Neural cell (in vitro differentiated cells): ENCODE results near the gene CAMK1D. TPM values are rescaled to one million over a fixed set of nuclear protein-coding genes. Genes with fewer than 3 reads are reported as not detected.

ENCODE experiments used
- H2AFZ ChIP-seq: fragments of 200-600, 300-800 bp; sonication (generic), shearing (Covaris generic); 2 replicates; pipeline ENCODE4 v1.6.0; 2014; ENCODE audit warnings: low read depth, mild to moderate bottlenecking, antibody characterized with exemption, low read length, moderate library complexity
- H3F3A ChIP-seq: fragments of 200-600 bp; shearing (Covaris generic); 2 replicates; pipeline ENCODE4 v1.6.1; 2016; ENCODE audit warnings: mild to moderate bottlenecking, moderate library complexity, mixed read lengths, antibody characterized with exemption, low read length; ENCODE audit not compliant: insufficient read depth, poor library complexity, severe bottlenecking
- H3K27ac ChIP-seq: fragments of 200-600, 300-800 bp; sonication (generic), shearing (Covaris generic); 2 replicates; pipeline ENCODE4 v1.5.1; 2014; ENCODE audit warnings: mild to moderate bottlenecking, low read length, moderate library complexity
- H3K27me3 ChIP-seq: fragments of 300-800, 200-600 bp; sonication (generic), shearing (Covaris generic); 2 replicates; pipeline ENCODE4 v1.6.0; 2014; ENCODE audit warnings: mild to moderate bottlenecking, low read depth, low read length, moderate library complexity; ENCODE audit not compliant: insufficient read depth
- H3K36me3 ChIP-seq: fragments of 300-800, 200-600 bp; sonication (generic), shearing (Covaris generic); 2 replicates; pipeline ENCODE4 v1.5.1; 2014; ENCODE audit warnings: mild to moderate bottlenecking, antibody characterized with exemption, low read length, moderate library complexity; ENCODE audit not compliant: insufficient read depth
- H3K4me2 ChIP-seq: fragments of 300-800, 200-600 bp; sonication (generic), shearing (Covaris generic); 2 replicates; pipeline ENCODE4 v1.6.0; 2014; ENCODE audit warnings: mild to moderate bottlenecking, low read length
- H3K4me3 ChIP-seq: fragments of 300-800, 200-600 bp; sonication (generic), shearing (Covaris generic); 2 replicates; pipeline ENCODE4 v1.5.1; 2014; ENCODE audit warnings: mild to moderate bottlenecking, low read length, moderate library complexity
- H3K79me2 ChIP-seq: fragments of 200-600 bp; shearing (Covaris generic); replicated peaks from 2 replicates; pipeline ENCODE4 v1.6.0; 2014; ENCODE audit warnings: mild to moderate bottlenecking, low read length, moderate library complexity; ENCODE audit not compliant: insufficient read depth
- H3K9ac ChIP-seq: fragments of 300-800, 200-600 bp; sonication (generic), shearing (Covaris generic); 2 replicates; pipeline ENCODE4 v1.6.1; 2016; ENCODE audit warnings: mild to moderate bottlenecking, low read length, mixed read lengths
- H3K9me2 ChIP-seq: fragments of 200-600 bp; shearing (Covaris generic); 2 replicates; pipeline ENCODE4 v1.6.1; 2016; ENCODE audit warnings: mild to moderate bottlenecking, low read length, mixed read lengths; ENCODE audit not compliant: insufficient read depth
- H3K9me3 ChIP-seq: fragments of 200-600, 300-800 bp; sonication (generic), shearing (Covaris generic); 2 replicates; pipeline ENCODE4 v1.6.1; 2016; ENCODE audit warnings: mild to moderate bottlenecking, mixed run types, low read length, moderate library complexity, mixed read lengths
- H4K20me1 ChIP-seq: fragments of 200-600 bp; shearing (Covaris generic); 2 replicates; pipeline ENCODE4 v1.6.1; 2016; ENCODE audit warnings: mild to moderate bottlenecking, mixed run types; ENCODE audit not compliant: insufficient read depth
- EP300 ChIP-seq: fragments of 450-650 bp; conservative IDR thresholded peaks from 2 replicates; pipeline ENCODE4 v1.6.1; 2014; ENCODE audit warnings: antibody characterized with exemption, mild to moderate bottlenecking, moderate library complexity; ENCODE audit not compliant: poor library complexity, severe bottlenecking
- EZH2 ChIP-seq: fragments of 200-600, 300-800 bp; shearing (Covaris generic), sonication (generic); IDR thresholded peaks from 2 replicates; pipeline ENCODE4 v1.6.1; 2014; ENCODE audit warnings: antibody characterized with exemption, low read length, borderline replicate concordance, mild to moderate bottlenecking; ENCODE audit not compliant: insufficient read depth, poor library complexity, severe bottlenecking
- MXI1 ChIP-seq: fragments of 450-650 bp; conservative IDR thresholded peaks from 2 replicates; pipeline ENCODE4 v1.6.1; 2014; ENCODE audit warnings: antibody characterized with exemption, mild to moderate bottlenecking; ENCODE audit not compliant: poor library complexity, severe bottlenecking
- POLR2AphosphoS5 ChIP-seq: IDR thresholded peaks from 2 replicates; pipeline ENCODE4 v1.6.1; 2012
- RAD21 ChIP-seq: fragments of 450-650 bp; conservative IDR thresholded peaks from 2 replicates; pipeline ENCODE4 v1.6.1; 2014; ENCODE audit warnings: antibody characterized with exemption, mild to moderate bottlenecking, moderate library complexity
- SMC3 ChIP-seq: fragments of 450-650 bp; conservative IDR thresholded peaks from 2 replicates; pipeline ENCODE4 v1.6.1; 2014; ENCODE audit warnings: antibody characterized with exemption, mild to moderate bottlenecking, moderate library complexity; ENCODE audit not compliant: poor library complexity
- TAF1 ChIP-seq: IDR thresholded peaks from 2 replicates; pipeline ENCODE4 v1.6.1; 2012; ENCODE audit warnings: low read depth
- polyA plus RNA-seq: library from polyadenylated mRNA; depleted of rRNA; stranded (reverse); fragments of >200 nt; gene quantifications from 2 replicates; pipeline ENCODE4 v1.2.3, GENCODE V29; 2014
- TF ChIP-seq, protein P1 (sequence below): fragments of 450-650 bp; IDR thresholded peaks from 2 replicates; pipeline ENCODE4 v1.5.1; 2014; ENCODE audit warnings: antibody characterized with exemption, mild to moderate bottlenecking, moderate library complexity; ENCODE audit not compliant: poor library complexity, severe bottlenecking
- TF ChIP-seq, protein P2 (sequence below): IDR thresholded peaks from 2 replicates; pipeline ENCODE4 v1.6.1; 2012; ENCODE audit warnings: borderline replicate concordance

CAMK1D gene
- polyA plus RNA-seq, 1 donor from 2014 or later = 13.8 TPM

DNA sequence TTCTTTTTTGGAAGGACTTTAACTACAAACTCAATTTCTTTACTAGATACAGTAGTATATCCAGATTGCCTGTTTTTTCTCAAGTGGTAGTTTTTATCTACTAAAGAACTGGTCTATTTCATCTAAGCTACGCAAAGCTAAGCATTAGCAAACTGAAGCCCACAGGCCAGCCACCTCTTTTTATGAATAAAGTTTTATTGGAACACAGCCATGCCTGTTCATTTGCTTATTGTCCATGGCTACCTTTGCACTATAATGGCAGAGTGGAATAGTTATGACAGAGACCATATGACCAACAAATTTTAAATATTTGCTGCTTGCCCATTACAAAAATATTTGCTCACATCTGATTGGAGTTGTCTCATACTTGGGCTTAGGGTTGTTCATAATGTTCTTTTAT, 168.7 kb downstream of the CAMK1D start:
- no peak overlapping the region for H2AFZ ChIP-seq
- H3K79me2 ChIP-seq = peaks cover 11% of the 10 kb centered on the region
- no peaks in the 10 kb centered on the region for H3K9me2 ChIP-seq
- TF ChIP-seq TAF1 = no peak
- TF ChIP-seq POLR2AphosphoS5 = no peak
- TF ChIP-seq, protein P1, sequence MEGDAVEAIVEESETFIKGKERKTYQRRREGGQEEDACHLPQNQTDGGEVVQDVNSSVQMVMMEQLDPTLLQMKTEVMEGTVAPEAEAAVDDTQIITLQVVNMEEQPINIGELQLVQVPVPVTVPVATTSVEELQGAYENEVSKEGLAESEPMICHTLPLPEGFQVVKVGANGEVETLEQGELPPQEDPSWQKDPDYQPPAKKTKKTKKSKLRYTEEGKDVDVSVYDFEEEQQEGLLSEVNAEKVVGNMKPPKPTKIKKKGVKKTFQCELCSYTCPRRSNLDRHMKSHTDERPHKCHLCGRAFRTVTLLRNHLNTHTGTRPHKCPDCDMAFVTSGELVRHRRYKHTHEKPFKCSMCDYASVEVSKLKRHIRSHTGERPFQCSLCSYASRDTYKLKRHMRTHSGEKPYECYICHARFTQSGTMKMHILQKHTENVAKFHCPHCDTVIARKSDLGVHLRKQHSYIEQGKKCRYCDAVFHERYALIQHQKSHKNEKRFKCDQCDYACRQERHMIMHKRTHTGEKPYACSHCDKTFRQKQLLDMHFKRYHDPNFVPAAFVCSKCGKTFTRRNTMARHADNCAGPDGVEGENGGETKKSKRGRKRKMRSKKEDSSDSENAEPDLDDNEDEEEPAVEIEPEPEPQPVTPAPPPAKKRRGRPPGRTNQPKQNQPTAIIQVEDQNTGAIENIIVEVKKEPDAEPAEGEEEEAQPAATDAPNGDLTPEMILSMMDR = no peak
- TF ChIP-seq EP300 = no peak
- H3K9me3 ChIP-seq = no peaks in the 10 kb centered on the region
- no peak overlapping the region for H3K4me2 ChIP-seq
- no peak overlapping the region for H3K27ac ChIP-seq
- no peaks in the 10 kb centered on the region for H3F3A ChIP-seq
- H3K4me3 ChIP-seq = no peak overlapping the region
- H3K27me3 ChIP-seq = no peaks in the 10 kb centered on the region
- H3K9ac ChIP-seq = no peak overlapping the region
- no peaks in the 10 kb centered on the region for H4K20me1 ChIP-seq
- no peaks in the 10 kb centered on the region for H3K36me3 ChIP-seq

DNA sequence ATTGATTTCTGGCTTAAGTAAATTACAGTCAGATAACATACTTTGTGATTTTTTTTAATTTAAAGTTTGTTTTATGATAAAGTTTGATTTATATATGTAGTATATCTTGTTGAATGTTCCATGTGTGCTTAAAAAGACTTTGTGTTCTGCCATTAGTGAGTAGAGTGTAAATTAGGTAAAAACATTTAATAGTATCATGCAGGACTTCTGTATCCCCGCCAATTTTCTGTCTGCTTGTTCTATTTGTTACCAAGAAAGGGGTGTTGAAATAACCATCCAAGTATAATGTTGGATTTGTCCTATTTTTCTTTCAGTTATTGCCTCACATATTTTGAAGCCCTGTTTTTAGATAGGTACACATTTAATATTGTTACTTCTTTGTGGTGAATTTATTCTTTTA, 172.1 kb downstream of the CAMK1D start:
- no peaks in the 10 kb centered on the region for H3F3A ChIP-seq
- no peak overlapping the region for H3K9ac ChIP-seq
- H3K4me3 ChIP-seq = no peak overlapping the region
- no peaks in the 10 kb centered on the region for H4K20me1 ChIP-seq
- no peaks in the 10 kb centered on the region for H3K9me2 ChIP-seq
- H3K79me2 ChIP-seq = peaks cover 11% of the 10 kb centered on the region
- no peak for TF ChIP-seq MXI1
- TF ChIP-seq, protein P2, sequence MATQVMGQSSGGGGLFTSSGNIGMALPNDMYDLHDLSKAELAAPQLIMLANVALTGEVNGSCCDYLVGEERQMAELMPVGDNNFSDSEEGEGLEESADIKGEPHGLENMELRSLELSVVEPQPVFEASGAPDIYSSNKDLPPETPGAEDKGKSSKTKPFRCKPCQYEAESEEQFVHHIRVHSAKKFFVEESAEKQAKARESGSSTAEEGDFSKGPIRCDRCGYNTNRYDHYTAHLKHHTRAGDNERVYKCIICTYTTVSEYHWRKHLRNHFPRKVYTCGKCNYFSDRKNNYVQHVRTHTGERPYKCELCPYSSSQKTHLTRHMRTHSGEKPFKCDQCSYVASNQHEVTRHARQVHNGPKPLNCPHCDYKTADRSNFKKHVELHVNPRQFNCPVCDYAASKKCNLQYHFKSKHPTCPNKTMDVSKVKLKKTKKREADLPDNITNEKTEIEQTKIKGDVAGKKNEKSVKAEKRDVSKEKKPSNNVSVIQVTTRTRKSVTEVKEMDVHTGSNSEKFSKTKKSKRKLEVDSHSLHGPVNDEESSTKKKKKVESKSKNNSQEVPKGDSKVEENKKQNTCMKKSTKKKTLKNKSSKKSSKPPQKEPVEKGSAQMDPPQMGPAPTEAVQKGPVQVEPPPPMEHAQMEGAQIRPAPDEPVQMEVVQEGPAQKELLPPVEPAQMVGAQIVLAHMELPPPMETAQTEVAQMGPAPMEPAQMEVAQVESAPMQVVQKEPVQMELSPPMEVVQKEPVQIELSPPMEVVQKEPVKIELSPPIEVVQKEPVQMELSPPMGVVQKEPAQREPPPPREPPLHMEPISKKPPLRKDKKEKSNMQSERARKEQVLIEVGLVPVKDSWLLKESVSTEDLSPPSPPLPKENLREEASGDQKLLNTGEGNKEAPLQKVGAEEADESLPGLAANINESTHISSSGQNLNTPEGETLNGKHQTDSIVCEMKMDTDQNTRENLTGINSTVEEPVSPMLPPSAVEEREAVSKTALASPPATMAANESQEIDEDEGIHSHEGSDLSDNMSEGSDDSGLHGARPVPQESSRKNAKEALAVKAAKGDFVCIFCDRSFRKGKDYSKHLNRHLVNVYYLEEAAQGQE = no peak
- no peak for TF ChIP-seq TAF1
- TF ChIP-seq SMC3 = no peak
- TF ChIP-seq POLR2AphosphoS5 = no peak
- no peak for TF ChIP-seq EZH2
- TF ChIP-seq, protein P1 = no peak
- TF ChIP-seq EP300 = no peak
- TF ChIP-seq RAD21 = no peak
- H3K27ac ChIP-seq = no peak overlapping the region
- H3K4me2 ChIP-seq = no peak overlapping the region
- H3K27me3 ChIP-seq = no peaks in the 10 kb centered on the region
- no peaks in the 10 kb centered on the region for H3K36me3 ChIP-seq
- H2AFZ ChIP-seq = no peak overlapping the region
- no peaks in the 10 kb centered on the region for H3K9me3 ChIP-seq
